Measurements from ENCODE around the gene PRKAR1A.

Gene PRKAR1A

DNA sequence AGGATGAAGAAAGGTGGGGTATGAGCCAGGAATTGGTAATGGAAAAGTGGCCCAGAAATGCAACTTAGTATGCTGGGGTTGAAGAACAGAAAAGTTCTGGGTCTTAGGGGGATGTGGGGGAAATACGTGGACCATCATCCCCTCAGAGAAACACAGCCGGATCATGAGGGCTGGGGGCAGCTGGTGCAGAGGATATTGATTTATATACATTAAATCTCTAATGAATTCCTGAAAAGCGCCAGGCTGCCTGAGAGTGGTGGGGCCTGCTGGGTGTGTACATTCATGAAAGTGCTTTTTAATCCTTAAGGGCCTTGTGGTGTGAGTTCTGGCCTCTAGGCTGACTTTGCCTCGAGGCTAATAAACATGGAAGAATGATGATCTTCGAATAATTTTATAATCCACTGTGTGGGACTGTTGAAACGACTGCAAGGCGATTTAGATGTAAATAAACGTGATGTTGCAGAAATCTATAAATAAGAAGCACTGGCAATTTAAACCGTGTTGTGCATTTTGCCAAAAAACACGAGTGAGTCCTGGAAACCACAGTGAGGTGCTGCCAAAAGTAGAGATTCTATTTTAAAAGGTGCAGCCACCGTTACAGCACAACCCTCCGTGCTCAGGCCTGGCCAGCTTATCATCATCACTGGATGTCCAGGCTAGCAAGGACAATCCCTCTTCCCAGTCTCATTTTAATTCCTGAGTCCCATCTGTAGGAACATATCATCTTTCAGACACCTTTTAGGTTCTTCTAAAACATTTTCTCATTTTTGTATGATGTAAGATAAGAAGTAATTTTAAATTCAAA is 32.1 kb downstream of the PRKAR1A start:
- no peak for DNase-seq

DNA sequence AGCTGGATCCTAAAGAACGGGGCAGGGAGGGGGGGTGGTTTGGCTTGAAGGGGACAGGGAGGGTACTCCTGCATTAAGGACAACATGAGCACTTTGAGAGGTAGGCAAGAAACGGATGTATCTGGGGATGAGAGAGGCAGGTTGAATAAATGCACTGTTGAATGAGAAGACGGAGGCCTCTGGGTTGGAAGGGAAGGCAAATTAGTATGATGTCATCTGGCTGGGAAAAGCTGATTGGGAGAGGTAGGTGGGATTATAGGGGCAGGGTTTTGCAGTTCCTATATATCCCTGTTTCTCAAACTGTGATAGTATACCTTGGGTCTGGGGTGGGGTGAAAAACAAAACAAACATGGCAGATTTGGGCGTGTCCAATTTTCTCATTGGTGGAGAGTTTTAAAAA is 44.3 kb downstream of the PRKAR1A start:
- DNase-seq = no peak

DNA sequence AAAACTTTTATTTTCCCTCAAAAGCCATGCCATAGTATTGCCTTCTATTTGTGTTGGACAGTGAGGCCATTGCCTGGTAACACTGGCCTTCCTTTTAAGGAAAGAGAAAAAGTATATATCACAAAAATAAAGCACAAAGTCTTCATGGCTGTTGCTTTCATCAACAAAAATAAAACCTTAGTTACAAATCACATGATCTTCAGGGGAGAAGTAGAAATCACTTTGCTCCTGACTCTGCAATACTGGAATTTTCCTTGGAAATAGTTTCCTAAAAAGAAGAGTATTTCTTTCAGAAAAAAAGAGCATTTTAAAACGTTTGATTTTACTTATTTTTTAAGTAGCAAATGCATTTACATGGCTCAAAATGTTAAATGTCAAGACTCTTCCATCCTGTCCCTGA is 47.1 kb downstream of the PRKAR1A start:
- no peak for DNase-seq

DNA sequence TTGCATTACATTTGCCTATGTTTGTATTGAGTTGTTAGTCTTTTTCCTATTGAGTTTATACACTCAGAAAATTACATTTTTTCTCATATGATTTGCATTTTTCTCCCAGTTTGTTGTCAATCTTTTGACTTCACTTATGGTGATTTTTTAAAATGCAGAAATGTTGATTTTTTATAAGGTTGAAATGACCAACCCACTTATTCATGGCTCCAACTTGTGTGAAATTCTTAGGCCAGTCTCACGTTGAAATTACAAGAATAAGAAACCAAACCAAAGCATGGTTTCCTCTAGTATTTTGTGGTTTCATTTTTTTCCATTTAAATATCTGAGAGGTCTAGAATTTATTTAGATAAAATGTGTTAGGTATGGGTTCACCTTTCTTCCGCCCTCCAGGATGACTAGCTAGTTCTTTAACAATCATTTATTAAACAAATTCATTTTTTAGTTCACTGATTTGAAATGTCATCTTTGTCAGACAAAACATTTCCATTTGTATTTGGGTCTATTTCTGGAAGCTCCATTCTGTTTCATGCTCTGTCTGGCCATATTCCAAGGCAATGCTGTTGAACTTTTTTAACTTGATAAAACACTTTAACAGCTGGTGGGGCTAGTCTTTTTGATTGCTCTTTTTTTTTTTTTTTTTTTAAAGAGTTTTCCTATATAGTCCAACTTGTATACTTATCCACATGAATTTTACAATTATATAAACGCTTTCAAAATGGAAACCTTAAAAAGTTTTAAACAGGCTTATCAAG is 48.9 kb downstream of the PRKAR1A start:
- no peak for DNase-seq

DNA sequence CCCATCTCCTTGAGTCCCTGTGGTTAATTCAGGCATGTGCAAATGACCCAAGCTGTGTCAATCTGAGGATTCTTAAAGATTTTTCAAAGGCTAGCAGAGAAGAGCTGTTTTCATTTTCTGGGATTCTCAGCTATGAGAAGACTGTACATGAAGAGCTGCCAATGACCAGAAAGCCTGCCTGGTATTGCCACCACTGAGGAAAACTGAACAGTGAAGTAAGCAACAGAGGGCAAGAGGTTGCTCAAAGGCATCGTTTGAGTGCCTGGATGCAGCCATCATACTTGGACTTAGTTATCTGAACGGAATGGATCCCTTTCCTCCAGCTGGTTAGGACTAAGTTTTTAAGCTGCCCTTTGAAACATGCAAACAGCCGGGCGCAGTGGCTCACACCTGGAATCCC is 50.5 kb downstream of the PRKAR1A start:
- DNase-seq = no peak

DNA sequence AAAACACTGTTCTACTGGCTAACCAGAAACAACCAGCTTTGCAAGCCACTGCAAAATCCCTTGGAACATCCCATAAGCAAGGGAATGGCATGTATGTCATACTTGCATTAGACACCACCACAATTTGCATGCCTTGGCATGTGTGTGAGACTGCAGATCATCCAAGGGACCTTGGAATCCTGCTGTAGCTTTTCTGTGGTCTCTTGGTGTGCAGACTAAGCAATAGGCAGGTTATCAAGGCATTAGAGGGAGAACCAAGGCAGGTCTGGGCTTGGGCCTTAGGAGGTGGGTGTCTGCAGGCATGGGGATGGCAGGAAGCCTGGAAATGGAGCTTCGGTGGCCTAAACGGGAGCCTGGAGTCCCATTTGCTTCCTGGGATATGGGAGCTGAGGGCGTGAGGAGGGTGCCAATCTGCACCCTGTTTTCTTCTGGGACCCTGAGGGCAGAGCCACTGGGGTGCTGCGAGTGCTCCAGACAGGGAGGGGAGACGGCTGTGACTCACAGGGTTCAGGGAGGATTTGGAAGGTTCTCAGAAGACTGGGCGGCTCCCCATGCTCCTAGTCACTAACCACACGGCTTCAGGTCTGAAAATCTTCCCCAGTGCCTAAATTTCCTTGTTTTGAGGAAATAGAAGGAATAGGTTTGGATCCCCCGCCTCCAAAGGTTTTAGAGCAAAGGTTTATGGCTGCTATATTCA is 52.3 kb downstream of the PRKAR1A start:
- DNase-seq = no peak

DNA sequence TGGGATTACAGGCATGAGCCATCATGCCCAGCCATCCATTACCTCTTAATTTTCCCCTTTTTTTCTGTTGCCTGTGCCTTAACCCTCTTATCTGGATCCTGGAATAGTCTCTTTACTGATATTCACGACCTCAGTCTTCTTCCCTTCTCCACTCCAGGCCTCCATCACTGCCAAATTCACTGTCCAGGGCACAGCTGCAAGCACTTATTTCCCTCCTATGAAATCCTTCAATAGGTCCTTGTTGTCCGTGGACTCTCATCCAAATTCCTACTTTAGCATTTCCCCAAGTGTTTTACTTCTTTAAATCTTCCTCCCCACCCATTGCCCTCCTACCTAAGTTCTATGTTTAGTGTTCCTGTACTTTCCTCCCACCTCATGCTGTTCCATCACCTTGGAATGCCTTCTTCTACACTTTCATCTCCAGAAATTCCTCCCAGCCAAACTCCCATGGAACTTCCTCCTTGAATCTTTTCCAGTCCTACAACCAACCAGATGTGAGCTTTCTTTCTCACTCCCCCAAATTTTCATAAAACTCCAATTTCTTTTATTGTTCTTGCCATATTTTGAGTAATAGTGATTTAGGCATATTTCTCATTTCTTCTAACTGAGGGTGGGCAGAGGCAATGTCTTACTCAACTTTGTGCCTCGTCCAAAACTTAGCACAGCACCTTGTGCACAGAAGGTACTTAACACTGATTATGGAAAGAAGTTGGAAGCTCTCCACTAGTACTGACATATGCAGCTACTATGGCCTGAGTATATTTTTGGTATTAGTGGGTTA is 53.6 kb downstream of the PRKAR1A start:
- DNase-seq = no peak

DNA sequence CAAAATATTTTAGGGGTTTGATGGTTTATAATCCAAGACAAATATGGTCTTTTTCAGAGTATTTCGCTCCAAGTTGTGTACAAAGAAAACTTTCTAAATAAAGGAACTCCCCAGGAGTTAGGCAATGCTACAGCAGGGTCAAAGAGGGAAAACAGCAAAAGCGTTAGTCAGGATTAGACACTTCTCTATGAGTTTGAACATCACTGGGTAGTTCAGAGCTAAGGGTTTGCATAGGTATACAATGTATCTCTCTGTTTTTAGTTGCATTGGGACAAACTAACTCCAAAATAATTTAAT is 54.2 kb downstream of the PRKAR1A start:
- no peak for DNase-seq

DNA sequence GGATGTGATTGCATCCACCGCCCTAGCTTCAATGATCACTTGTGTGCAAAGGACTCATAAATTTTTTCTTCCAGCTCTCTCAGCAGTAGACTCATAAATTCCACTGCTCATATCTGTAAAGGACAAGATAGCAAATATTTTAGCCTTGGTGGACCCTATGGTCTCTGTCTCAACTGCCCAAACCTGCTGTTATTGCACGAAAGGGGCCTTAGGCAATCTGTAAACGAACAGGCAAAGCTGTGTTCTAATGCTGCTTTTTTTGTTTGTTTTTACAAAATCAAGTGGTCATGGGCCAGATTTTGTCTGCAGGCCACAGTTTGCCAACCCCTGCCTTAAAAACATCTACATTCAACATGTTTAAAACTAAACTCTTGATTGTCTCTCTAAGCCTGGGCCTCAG is 54.8 kb downstream of the PRKAR1A start:
- no peak for DNase-seq

DNA sequence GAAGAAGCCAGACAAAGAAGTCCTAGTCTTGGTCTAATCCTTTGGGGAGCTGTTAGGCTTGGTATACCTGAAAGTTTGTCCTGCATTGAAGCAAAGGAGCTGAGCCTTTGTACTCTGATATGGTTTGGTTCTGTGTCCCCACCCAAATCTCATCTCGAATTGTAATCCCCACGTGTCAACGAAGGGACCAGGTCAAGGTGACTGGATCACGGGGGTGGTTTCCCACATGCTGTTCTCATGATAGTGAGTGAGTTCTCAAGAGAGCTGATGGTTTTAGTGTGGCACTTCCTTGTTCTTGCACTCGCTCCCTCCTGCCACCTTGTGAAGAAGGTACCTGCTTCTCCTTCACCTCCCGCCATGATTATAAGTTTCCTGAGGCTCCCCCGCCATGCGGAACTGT is 55.4 kb downstream of the PRKAR1A start:
- DNase-seq = no peak

DNA sequence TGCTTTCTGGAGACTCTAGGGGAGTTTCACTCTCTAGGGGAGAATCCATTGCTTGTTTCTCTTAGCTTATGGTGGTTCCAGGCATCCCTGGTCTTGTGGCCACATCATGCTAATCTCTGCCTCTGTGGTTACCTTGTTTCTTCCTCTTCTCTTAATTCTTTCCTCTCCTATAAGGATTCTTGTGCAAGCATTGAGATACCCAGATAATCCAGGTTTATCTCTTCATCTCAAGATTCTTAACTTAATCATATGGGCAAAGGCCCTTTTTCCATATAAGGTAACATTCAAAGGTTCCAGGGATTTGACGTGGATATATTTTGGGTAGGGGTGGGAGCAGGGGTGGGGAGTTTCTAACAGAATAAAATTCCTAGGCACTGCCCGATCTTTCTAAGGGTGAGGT is 56.4 kb downstream of the PRKAR1A start:
- no peak for DNase-seq

DNA sequence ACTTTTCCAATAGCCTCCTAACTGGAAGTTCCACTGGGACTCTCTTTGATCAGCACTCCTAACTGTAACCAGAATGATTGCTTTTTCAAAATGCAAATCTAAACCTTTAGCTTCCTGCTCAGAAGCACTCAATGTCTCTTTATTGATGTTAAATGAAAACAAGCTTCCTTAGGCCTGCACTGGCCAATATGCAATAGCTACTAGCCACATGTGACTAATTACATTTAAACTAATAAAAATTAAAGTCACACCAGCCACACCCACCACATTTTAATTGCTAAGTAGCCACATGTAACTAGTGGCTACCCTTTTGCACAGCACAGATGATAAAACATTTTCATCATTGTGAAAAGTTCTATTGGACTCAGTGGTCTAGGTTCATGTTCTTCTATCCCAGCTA is 57.1 kb downstream of the PRKAR1A start:
- no peak for DNase-seq

DNA sequence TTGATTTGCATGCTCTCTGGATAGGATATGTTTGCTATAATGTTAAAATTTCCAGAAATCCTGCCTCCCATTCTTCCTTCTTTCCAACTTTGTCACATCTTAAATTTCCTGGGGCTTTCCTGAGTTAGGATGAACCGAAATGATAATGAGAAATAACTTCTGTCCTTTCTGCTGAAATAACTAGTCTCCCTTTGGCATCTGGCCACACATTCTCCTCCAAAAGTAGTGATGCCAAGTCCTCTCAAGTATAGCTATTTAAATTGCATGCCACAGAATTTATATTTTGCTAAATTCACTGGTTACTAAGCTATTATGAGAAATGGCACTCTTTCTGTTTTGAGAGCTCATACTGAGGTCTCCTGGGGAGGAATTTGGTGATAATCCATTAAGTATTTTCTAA is 58.3 kb downstream of the PRKAR1A start:
- no peak for DNase-seq

DNA sequence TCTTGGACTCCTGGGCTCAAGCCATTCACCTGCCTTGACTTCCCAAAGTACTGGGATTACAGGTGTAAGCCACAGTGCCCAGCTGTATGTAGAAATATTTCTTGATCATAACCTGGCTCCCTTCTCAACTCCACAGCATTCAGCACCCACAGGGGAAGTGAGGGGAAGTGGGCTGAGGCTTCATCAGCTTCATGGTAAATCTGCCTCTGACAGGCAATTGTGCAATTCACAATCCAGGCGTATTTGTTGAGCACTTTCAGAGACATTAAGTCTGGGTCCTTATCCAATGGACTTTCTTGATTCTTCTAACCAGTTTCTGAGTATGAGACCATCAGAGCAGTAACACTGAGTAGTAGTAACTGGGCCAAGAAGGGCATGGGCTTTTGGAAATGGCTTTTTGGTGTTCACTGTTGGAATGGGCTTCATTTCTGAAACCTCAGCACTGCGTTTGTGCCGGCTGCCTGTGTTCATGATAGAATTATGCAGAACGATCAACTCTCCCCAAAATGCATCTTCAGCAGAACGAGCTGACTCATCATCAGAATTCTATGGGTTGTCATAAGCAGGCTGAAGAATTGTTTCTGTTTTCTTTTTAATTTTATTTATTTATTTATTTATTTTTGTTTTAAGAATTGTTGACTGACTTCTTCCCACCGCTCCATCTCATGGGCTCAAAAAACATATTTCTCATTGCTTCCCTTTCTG is 60.1 kb downstream of the PRKAR1A start:
- no peak for DNase-seq

DNA sequence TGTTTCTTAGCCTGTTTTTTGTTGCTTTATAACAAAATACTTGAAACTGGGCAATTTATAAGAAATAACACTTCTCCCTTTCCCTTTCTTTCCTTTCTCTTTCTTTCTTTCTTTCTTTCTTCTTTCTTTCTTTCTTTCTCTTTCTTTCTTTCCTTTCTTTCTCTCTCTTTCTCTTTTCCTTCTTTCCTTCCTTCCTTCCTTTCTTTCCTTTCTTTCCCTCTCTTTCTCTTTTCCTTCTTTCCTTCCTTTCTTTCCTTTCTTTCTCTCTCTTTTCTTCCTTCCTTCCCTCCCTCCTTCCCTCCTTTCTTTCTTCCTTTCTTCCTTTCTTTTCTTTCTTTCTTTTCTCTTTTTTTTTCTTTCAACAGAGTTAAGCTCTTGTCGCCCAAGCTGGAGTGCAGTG is 61.1 kb downstream of the PRKAR1A start:
- no peak for DNase-seq

DNA sequence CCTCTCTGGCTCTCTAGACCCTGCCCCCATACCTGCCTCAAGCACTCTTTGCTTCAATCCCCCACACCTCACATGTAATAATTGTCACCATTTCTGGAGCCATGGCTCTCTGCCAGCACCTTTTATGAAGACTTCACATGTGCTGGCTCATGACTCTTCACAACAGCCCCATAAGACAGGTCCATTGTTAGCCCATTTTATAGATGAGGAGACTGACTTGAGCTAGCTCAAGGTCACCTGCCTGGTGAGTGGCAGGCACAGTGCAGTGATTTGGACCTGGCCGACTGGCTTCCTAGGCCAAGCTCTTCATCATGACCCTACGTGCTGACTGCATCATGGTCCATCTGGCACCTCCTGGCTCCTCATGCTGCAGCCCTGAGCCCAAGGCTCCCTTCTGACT is 63.9 kb downstream of the PRKAR1A start:
- DNase-seq = no peak

DNA sequence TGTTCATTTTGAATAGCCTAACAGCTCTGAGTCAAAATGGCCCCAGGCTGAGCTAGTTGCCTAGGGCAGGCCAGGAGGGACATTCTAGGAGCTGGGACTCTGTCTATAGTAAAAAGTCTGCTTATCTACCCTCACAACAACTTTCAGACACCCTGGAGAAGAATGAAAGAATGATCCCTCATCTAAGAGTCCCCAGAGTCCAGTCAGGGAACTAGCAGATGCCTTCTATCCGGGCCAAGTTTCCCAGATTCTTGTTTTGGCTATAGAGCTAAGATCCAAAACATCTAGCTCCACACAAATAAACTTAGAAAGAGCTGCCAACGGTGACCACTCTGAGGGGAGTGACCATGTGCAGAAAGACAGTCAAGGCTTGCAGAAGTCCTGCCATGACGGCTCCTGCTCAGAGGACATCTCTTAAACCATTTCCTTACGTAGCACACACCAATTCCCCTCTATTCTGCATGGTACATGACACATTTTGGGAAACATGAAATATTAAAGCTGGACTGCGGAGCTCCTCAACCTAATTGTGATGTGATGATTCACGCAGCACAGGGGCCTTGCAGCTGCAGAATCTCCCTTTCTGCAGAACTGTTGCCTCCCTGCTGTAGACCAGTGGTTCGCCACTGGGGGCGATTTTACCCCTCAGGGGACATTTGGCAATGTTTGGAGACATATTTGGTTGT is 64.7 kb downstream of the PRKAR1A start:
- no peak for DNase-seq

DNA sequence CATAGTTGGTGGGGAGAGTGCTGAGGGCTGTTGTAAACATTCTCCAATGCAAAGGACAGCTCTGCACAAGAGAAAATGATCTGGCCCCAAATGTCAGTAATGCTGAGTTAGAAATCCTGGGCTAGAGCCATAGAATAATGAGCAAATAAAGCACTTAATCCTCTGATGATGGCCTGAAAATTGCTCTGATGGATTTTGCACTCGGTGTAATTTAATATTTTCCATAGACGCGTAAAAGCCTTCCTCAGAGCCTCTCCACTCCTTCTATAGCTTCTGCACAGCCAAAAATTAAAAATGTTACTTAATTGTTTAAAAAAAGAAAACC is 65.2 kb downstream of the PRKAR1A start:
- DNase-seq = no peak

DNA sequence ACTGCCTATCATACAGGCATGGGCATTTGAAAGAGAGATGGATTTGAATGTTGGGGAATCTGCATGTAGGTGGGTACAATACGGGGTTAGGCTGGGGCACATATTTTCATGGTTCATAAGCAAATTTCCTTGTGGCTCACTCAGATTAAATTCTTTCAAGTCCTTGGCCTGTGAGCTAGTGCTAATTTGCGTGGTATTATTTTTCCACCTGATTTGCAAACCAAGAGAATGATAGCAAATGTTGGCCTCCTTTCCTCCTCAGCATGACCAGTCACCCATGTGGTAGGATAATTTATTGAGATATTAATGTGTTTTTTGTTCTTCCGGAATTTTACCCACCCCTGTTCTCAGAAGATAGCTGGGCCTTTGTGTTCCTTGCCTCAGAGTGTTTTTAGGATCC is 66.0 kb downstream of the PRKAR1A start:
- DNase-seq = no peak

DNA sequence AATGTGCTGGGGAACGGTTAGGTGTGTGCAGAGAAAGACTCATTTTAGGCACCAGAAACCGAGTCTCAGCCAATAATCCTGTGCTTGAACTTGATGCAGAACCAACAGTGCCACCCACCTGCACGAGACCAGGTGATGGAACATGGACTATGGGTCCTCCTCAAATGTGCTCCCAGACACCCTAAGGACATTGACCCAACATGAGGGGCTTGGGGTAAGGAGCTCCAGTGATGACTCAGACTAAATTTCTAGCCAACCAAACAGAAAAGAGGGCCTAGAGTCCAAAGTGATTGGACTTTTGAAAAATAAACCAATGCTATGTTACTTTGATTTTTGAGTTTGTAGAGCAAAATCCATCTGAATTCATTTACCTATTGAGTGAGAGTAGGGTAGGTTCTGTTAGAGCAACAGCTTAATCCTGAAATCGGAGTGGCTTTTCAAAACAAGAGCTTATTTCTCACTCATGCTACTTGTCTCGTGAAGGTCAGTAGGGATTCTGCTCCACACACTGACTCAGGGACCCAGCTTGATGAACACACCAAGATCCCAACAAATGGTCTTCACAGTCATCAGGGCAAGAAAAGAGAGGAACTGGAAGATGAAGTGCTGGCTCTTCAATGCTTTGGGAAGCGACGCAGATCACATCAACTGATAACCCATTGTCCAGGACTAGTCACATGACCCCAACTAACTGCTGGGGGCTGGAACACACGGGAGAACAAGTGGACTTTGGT is 67.1 kb downstream of the PRKAR1A start:
- no peak for DNase-seq

DNA sequence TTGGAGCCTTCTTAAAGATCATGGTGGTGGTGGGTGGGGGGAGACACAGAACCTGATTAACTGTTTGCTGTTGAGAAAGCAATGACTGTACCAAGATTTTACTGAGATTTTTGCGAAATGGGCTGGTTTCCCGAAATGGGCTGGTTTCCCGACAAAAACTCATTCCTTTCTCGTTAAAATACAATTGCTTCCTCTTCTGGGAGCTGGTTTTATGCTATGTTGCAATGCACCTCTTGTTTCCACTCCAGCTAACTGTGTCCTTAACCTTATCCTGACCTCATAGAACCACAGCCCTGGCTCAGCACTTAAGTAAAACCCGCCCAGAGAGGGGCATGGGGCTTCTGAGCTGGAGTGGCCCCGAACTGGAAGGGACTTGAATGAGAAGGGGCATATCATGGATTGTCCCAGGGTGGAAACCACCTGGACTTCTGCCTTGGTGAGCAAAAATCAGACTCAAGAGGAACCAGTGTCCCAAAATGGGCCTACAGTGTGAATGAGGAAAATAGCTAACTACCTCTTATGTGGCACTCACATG is 68.1 kb downstream of the PRKAR1A start:
- no peak for DNase-seq

All from NCI-H446 (cell line).